ENCODE data around the gene CPSF4L.

CPSF4L gene

GRCh38 chr17:73199751-73200317 is 61.8 kb downstream of the CPSF4L start:
- no peak for DNase-seq

GRCh38 chr17:73198930-73199260 is 62.8 kb downstream of the CPSF4L start:
- no peak for DNase-seq

Data from fibroblast of upper back skin (primary cell).